ENCODE data around the gene CLPTM1. TPM values are rescaled to one million over a fixed set of nuclear protein-coding genes. Genes with fewer than 3 reads are reported as not detected.

The CLPTM1 gene
- total RNA-seq, 1 experiment from 2014 or later, result 82.0 TPM

- Histone ChIP-seq H3K23me2 (ENCODE audit: insufficient read length, low read depth, low read length, poor library complexity, severe bottlenecking) (peaks cover 12% of the 10 kb centered on the region), H3K56ac (ENCODE audit: insufficient read length, low read depth, low read length) (no peak overlapping the region), H3T11ph (ENCODE audit: low read length) (no peak overlapping the region), H2BK12ac (ENCODE audit: insufficient read length, low read depth, low read length) (no peak overlapping the region), H4K5ac (ENCODE audit: insufficient read length, low read depth, low read length) (no peak overlapping the region), H3K9me3 (ENCODE audit: control insufficient read depth, low read depth, low read length) (no peaks in the 10 kb centered on the region), H4K8ac (replicated peaks; ENCODE audit: insufficient read length, low read depth, low read length) (no peak overlapping the region), H3K14ac (ENCODE audit: insufficient read depth, low read length) (no peak overlapping the region), H2AFZ (ENCODE audit: low read length) (no peak overlapping the region), H2AK5ac (ENCODE audit: insufficient read length, low read length) (no peak overlapping the region), H3K4me1 (ENCODE audit: insufficient read depth, low read length) (no peaks in the 10 kb centered on the region), H4K20me1 (ENCODE audit: control insufficient read depth, insufficient read depth, insufficient read length) (peaks cover 6% of the 10 kb centered on the region), H2BK15ac (ENCODE audit: low read depth, low read length) (no peak overlapping the region), H2BK20ac (ENCODE audit: low read depth, low read length, poor library complexity, severe bottlenecking) (no peak overlapping the region), H3K27ac (ENCODE audit: insufficient read length, low read depth, low read length) (no peak overlapping the region), H3K79me2 (ENCODE audit: insufficient read depth, low read length) (peaks cover 35% of the 10 kb centered on the region; the same call in 1 of the 2 replicates), H3K18ac (ENCODE audit: insufficient read length, low read depth, low read length) (no peak overlapping the region), H3K4me2 (ENCODE audit: insufficient read depth, insufficient read length, low read length) (no peak overlapping the region), H3K9ac (ENCODE audit: extremely low read depth, insufficient read length, low read length) (peak overlapping the region; percentile 49), H3K4ac (ENCODE audit: low read depth, low read length) (no peak overlapping the region), H3K27me3 (ENCODE audit: insufficient read depth, low read length) (no peaks in the 10 kb centered on the region), H2BK5ac (ENCODE audit: insufficient read length, low read length) (no peak overlapping the region), H3K23ac (ENCODE audit: insufficient read length, low read depth, low read length) (no peak overlapping the region), H2BK120ac (ENCODE audit: low read depth, low read length, poor library complexity, severe bottlenecking) (no peak overlapping the region), H3K79me1 (ENCODE audit: insufficient read depth, low read depth, low read length, poor library complexity, severe bottlenecking) (peaks cover 15% of the 10 kb centered on the region), H4K91ac (ENCODE audit: insufficient read length, low read depth, low read length) (no peak overlapping the region)
- H3K9me3 Mint-ChIP-seq, result no peaks in the 10 kb centered on the region; a peak in 1 of 5 replicates
- no peak overlapping the region; a peak in 1 of 5 replicates for H3K4me3 Mint-ChIP-seq
- peaks cover 10 to 22% (median 16%) of the 10 kb centered on the region in 3 experiments for H3K36me3 Mint-ChIP-seq (ENCODE audit: insufficient read depth in 1 of 3, low read depth in 3 of 3)
- TF ChIP-seq CTCF (conservative IDR thresholded peaks at IDR 0.05), result no peak
- peaks cover 17 to 28% of the 10 kb centered on the region in 2 experiments for H3K4me1 Mint-ChIP-seq
- no CpG with 5 or more reads among the region's 7 CpGs for WGBS (ENCODE audit: extremely low coverage, insufficient read length, low lambda C conversion rate)
- no peak for DNase-seq
- H3K27ac Mint-ChIP-seq, result peak overlapping the region in 2 of 3 experiments; percentile 14 to 29; a peak in 3 of 7 replicates
- peaks cover 2% of the 10 kb centered on the region; the same call in 1 of the 2 replicates for H3K27me3 Mint-ChIP-seq (ENCODE audit: low read depth)
Observed at GRCh38 chr19:44957526-44957925, 2.3 kb downstream of the CLPTM1 start.
